Adrenal gland (tissue), 12 donors: ENCODE data around the gene RASSF6. TPM values are rescaled to one million over a fixed set of nuclear protein-coding genes. Genes with fewer than 3 reads are reported as not detected.

Source experiments
- DNase-seq, 7 donors: peaks; one replicate each; pipeline ENCODE4 v3.0.0-alpha.2; 2019 to 2020
- H3K27ac ChIP-seq, 5 donors: fragments of 200-600 bp; sonication (generic) in 4 of 5; 1 replicate in 3 of 5; 2 replicates in 2 of 5; pipeline versions ENCODE4 v1.5.1 to v1.8.0; 2016 to 2020; ENCODE audit warnings: mild to moderate bottlenecking in 1 of 5
- H3K27me3 ChIP-seq: fragments of 200-600 bp; 2 replicates; pipeline ENCODE4 v1.8.0; 2021
- H3K36me3 ChIP-seq, 2 donors: fragments of 200-600 bp; replicated peaks in 1 of 2; 1 replicate in 1 of 2; 2 replicates in 1 of 2; pipeline versions ENCODE4 v1.5.1 to v1.8.0; 2018 to 2022
- H3K4me1 ChIP-seq, 2 donors: fragments of 200-600 bp; replicated peaks in 1 of 2; 1 replicate in 1 of 2; 2 replicates in 1 of 2; pipeline versions ENCODE4 v1.5.1 to v1.8.0; 2018 to 2021
- H3K4me3 ChIP-seq, 4 donors: fragments of 200-600 bp; sonication (generic) in 3 of 4; one replicate each; pipeline ENCODE4 v1.5.1; 2016 to 2018
- H3K9me3 ChIP-seq, 3 donors: fragments of 200-600 bp; sonication (generic) in 1 of 3; replicated peaks in 1 of 3; 1 replicate in 2 of 3; 2 replicates in 1 of 3; pipeline versions ENCODE4 v1.5.1 to v1.8.0; 2016 to 2021
- POLR2A ChIP-seq, 2 donors: fragments of 450-650 bp; IDR thresholded peaks; one replicate each; pipeline ENCODE4 v1.6.1; 2017; ENCODE audit warnings: antibody characterized with exemption in 2 of 2, mild to moderate bottlenecking in 2 of 2, moderate library complexity in 1 of 2
- WGBS, 4 donors: extraction: QIAGEN DNeasy Blood & Tissue Kit in 2 of 4; methylation state at CpG; one replicate each; pipeline versions ENCODE4 v1.1.5 to v1.1.7; 2013 to 2017; 5-methylcytosine and 5-hydroxymethylcytosine counted together
- intact Hi-C, 2 donors: fragments of 100-400 bp; cut with DNase I; formaldehyde crosslinking; loops; one replicate each; pipeline versions ENCODE4 v1.14.1 to v1.15.0; 2022 to 2023
- polyA plus RNA-seq, 3 donors: library from polyadenylated mRNA; stranded (reverse); fragments of 200-250 nt in 2 of 3; fragments of 350-450 nt in 1 of 3; fragmentation: Illumina TruSeq in 1 of 3; extraction: RNeasy Lipid Tissue Mini Kit (QIAGEN cat#74804) in 1 of 3; gene quantifications; one replicate each; pipeline ENCODE4 v1.2.3, GENCODE V29; 2013 to 2014
- small RNA-seq, 2 donors: library from RNA; depleted of rRNA; stranded (forward); fragments of <200 nt; gene quantifications; one replicate each; pipeline ENCODE3, GENCODE V24; 2016
- total RNA-seq, 9 donors: library from RNA; depleted of rRNA in 4 of 9; stranded (reverse); fragments of >200 nt in 4 of 9; fragments of 120-200 nt in 1 of 9; fragmentation: NEBNext Ultra II Directional in 1 of 9; extraction: Animal tissue kit (Norgen Biotek cat#: 25700) in 1 of 9; gene quantifications; one replicate each; pipeline versions ENCODE4 v1.1.0 to v1.2.4, GENCODE V29; 2013 to 2023
- donor health status: healthy with polysubstance abuse.
- donor health status: Bipolar disorder and iron deficiency.
- donor health status: DM: yes; HTN: yes; CAD: no.
- donor health status: DM: no; HTN: no; CAD: no.
- donor health status: DM: no; HTN: no; CAD: no.
- donor health status: DM: yes; HTN: yes; CAD: no.

The RASSF6 gene
- total and polyA plus RNA-seq, 12 donors = 0.07 to 0.23 (median 0.13) TPM; not detected in 8

GRCh38 chr4:73523126-73523525 lies 97.1 kb downstream of the RASSF6 start:
- Histone ChIP-seq H3K4me1 (no peaks in the 10 kb centered on the region), H3K4me3 (no peak overlapping the region), H3K27ac (no peak overlapping the region), H3K36me3 (no peaks in the 10 kb centered on the region), H3K27me3 (no peaks in the 10 kb centered on the region), H3K9me3 (no peaks in the 10 kb centered on the region)
- TF ChIP-seq POLR2A (IDR thresholded peaks at IDR 0.05) = no peak
- WGBS, 4 donors = 66 to 74% (median 71%) methylated on average over 2 of the region's 2 CpGs
- intact Hi-C loops = no loop called here
- DNase-seq = no peak

Small RNA genes within 50 kb of the gene (small RNA-seq; reads per million reads assigned to genes)
- gene AC074250.1 = 0 reads per million in 2 donors

Other genes with a start within 250 kb of the RASSF6 start
- gene ALB, start 216.1 kb downstream of the RASSF6 start, total RNA-seq = 10 to 100 TPM in 2 of 9 donors, 1 to 10 TPM in 3, under 1 TPM in 1, not detected in 3; 0.61 to 38.5 (median 4.4) TPM
- 10 to 100 TPM in 1 of 3 donors, 1 to 10 TPM in 2; 3.0 to 15.9 (median 5.6) TPM for gene ALB, start 216.1 kb downstream of the RASSF6 start, polyA plus RNA-seq
- 1 to 10 TPM in 3 of 9 donors, under 1 TPM in 1, not detected in 5; 0.83 to 1.5 (median 1.1) TPM for gene AFP, start 184.2 kb downstream of the RASSF6 start, total RNA-seq
- gene AFP, start 184.2 kb downstream of the RASSF6 start, polyA plus RNA-seq = 1 to 10 TPM in 1 of 3 donors, under 1 TPM in 2; 0.16 to 2.3 (median 0.40) TPM
- not detected for gene AFM, start 138.7 kb downstream of the RASSF6 start, total RNA-seq
- gene AFM, start 138.7 kb downstream of the RASSF6 start, polyA plus RNA-seq = not detected
- gene CXCL8, start 120.1 kb upstream of the RASSF6 start, total RNA-seq = 1 to 10 TPM in 7 of 9 donors, under 1 TPM in 2; 0.28 to 3.1 (median 1.6) TPM
- 1 to 10 TPM; 1.9 to 3.4 (median 2.1) TPM for gene CXCL8, start 120.1 kb upstream of the RASSF6 start, polyA plus RNA-seq
- under 1 TPM in 1 of 9 donors, not detected in 8; 0.41 TPM for gene CXCL6, start 216.2 kb upstream of the RASSF6 start, total RNA-seq
- gene CXCL6, start 216.2 kb upstream of the RASSF6 start, polyA plus RNA-seq = under 1 TPM; 0.07 to 0.16 (median 0.16) TPM
- under 1 TPM in 1 of 9 donors, not detected in 8; 0.72 TPM for gene PF4V1, start 232.9 kb upstream of the RASSF6 start, total RNA-seq
- gene PF4V1, start 232.9 kb upstream of the RASSF6 start, polyA plus RNA-seq = not detected
- gene CXCL1, start 249.0 kb upstream of the RASSF6 start, total RNA-seq = 1 to 10 TPM in 4 of 9 donors, under 1 TPM in 2, not detected in 3; 0.84 to 6.1 (median 1.6) TPM
- 1 to 10 TPM; 1.6 to 2.0 (median 1.7) TPM for gene CXCL1, start 249.0 kb upstream of the RASSF6 start, polyA plus RNA-seq